CD4-positive, alpha-beta T cell treated with Interleukin-21 for 1 hour (primary cell): ENCODE measurements around the gene VWA7.
A peak's percentile ranks its signal among the peaks of the same experiment; 100 is the strongest.
"Not testable (repeated sequence)": the region's sequence is repeated elsewhere in the genome, so short reads cannot be mapped to it uniquely, and the experiment has no call there.

Experiments used
- DNase-seq: peaks from one replicate; pipeline ENCODE4 v3.0.0-alpha.2; 2020

The VWA7 gene

GRCh38 chr6:31776989-31777666, at the start of gene VWA7:
Gene VWA7, minus strand, starts transcription at chr6:31777328. Its CDS starts 549 bp downstream, at chr6:31776779.
- DNase-seq: peak; percentile 83

GRCh38 chr6:31826793-31827285, 49.7 kb upstream of the VWA7 start:
- no peak for DNase-seq

- DNase-seq: no peak
These were observed 48.4 kb upstream of the VWA7 start for GRCh38 chr6:31825553-31825952.

GRCh38 chr6:31823592-31824196, 46.6 kb upstream of the VWA7 start:
- not testable (repeated sequence) for DNase-seq

- peak; percentile 80 for DNase-seq
These were observed 45.1 kb upstream of the VWA7 start for GRCh38 chr6:31822036-31822821.

- DNase-seq: no peak
These were observed 44.3 kb upstream of the VWA7 start for GRCh38 chr6:31821301-31822035.

- not testable (repeated sequence) for DNase-seq
These were observed 43.3 kb upstream of the VWA7 start for GRCh38 chr6:31820399-31820798.

GRCh38 chr6:31819871-31820299, 42.8 kb upstream of the VWA7 start:
- DNase-seq: no peak

GRCh38 chr6:31817929-31818511, 40.9 kb upstream of the VWA7 start:
- peak; percentile 29 for DNase-seq

GRCh38 chr6:31817133-31817928, 40.2 kb upstream of the VWA7 start:
- DNase-seq: peak; percentile 63

GRCh38 chr6:31815025-31815838, 38.1 kb upstream of the VWA7 start, which contains the start of the genes HSPA1A and HSPA1L:
Gene HSPA1A, plus strand, starts transcription at chr6:31815543. Its CDS starts 214 bp downstream, at chr6:31815757.
Gene HSPA1L, minus strand, starts transcription at chr6:31815283. Its CDS starts 3,311 bp downstream, at chr6:31811972.
- DNase-seq: peak; percentile 86

- DNase-seq: peak; percentile 79
These were observed 37.5 kb upstream of the VWA7 start for GRCh38 chr6:31814677-31815024.

- no peak for DNase-seq
These were observed 36.3 kb upstream of the VWA7 start for GRCh38 chr6:31813465-31813849.

GRCh38 chr6:31811645-31812044, 34.5 kb upstream of the VWA7 start:
- no peak for DNase-seq

GRCh38 chr6:31808599-31808998, 31.5 kb upstream of the VWA7 start:
- not testable (repeated sequence) for DNase-seq

- DNase-seq: peak; percentile 97
These were observed 29.5 kb upstream of the VWA7 start, which contains the start of gene LSM2 for GRCh38 chr6:31806470-31807272. Gene LSM2, minus strand, starts transcription at chr6:31806966. Its CDS starts 209 bp downstream, at chr6:31806757.

- no peak for DNase-seq
These were observed 28.9 kb upstream of the VWA7 start for GRCh38 chr6:31805939-31806469.

- DNase-seq: not testable (repeated sequence)
These were observed 24.2 kb upstream of the VWA7 start for GRCh38 chr6:31801031-31801927.
